Muscle of arm (tissue), 12 donors: ENCODE data around the gene FILIP1. TPM values are rescaled to one million over a fixed set of nuclear protein-coding genes. Genes with fewer than 3 reads are reported as not detected.

Experiments used
- DNase-seq: peaks from one replicate; pipeline ENCODE4 v3.0.0-alpha.2; 2013
- polyA plus RNA-seq, 12 donors: library from polyadenylated mRNA; unstranded; fragments of 120-200 nt; gene quantifications; one replicate each; pipeline ENCODE4 v1.2.1, GENCODE V29; 2013; ENCODE audit not compliant: insufficient read length in 12 of 12

FILIP1 gene
- polyA plus RNA-seq, 12 donors, result 17.8 to 282 (median 54.3) TPM

GRCh38 chr6:75345413-75345812 is 148.2 kb downstream of the FILIP1 start:
- no peak for DNase-seq

GRCh38 chr6:75344455-75344854 is 149.1 kb downstream of the FILIP1 start:
- no peak for DNase-seq

- DNase-seq, result no peak
Measured at GRCh38 chr6:75344021-75344420, 149.6 kb downstream of the FILIP1 start.

GRCh38 chr6:75337835-75338580 is 155.6 kb downstream of the FILIP1 start:
- no peak for DNase-seq

- DNase-seq, result peak; percentile 60
Measured at GRCh38 chr6:75334266-75335040, 159.1 kb downstream of the FILIP1 start.

GRCh38 chr6:75333676-75334200 is 159.9 kb downstream of the FILIP1 start:
- DNase-seq, result no peak

- DNase-seq, result no peak
Measured at GRCh38 chr6:75331151-75331550, 162.4 kb downstream of the FILIP1 start.

GRCh38 chr6:75329703-75330102 is 163.9 kb downstream of the FILIP1 start:
- no peak for DNase-seq

GRCh38 chr6:75327807-75328206 is 165.8 kb downstream of the FILIP1 start:
- DNase-seq, result no peak

GRCh38 chr6:75326557-75327258 is 166.9 kb downstream of the FILIP1 start:
- DNase-seq, result no peak

GRCh38 chr6:75318900-75319299 is 174.7 kb downstream of the FILIP1 start:
- no peak for DNase-seq

- DNase-seq, result no peak
Measured at GRCh38 chr6:75317503-75318206, 175.9 kb downstream of the FILIP1 start.

- no peak for DNase-seq
Measured at GRCh38 chr6:75315978-75316377, 177.6 kb downstream of the FILIP1 start.

- DNase-seq, result no peak
Measured at GRCh38 chr6:75308250-75308988, 185.2 kb downstream of the FILIP1 start.

- DNase-seq, result no peak
Measured at GRCh38 chr6:75307364-75308004, 186.1 kb downstream of the FILIP1 start.

- DNase-seq, result no peak
Measured at GRCh38 chr6:75306064-75306463, 187.5 kb downstream of the FILIP1 start.

- no peak for DNase-seq
Measured at GRCh38 chr6:75305573-75305972, 188.0 kb downstream of the FILIP1 start.

GRCh38 chr6:75302280-75302679 is 191.3 kb downstream of the FILIP1 start:
- no peak for DNase-seq

- DNase-seq, result no peak
Measured at GRCh38 chr6:75301537-75301936, 192.1 kb downstream of the FILIP1 start.

- DNase-seq, result no peak
Measured at GRCh38 chr6:75301088-75301487, 192.5 kb downstream of the FILIP1 start.

- no peak for DNase-seq
Measured at GRCh38 chr6:75300531-75300855, 193.1 kb downstream of the FILIP1 start.
